HepG2 (cell line): ENCODE measurements around the gene IL32. TPM values are rescaled to one million over a fixed set of nuclear protein-coding genes. Genes with fewer than 3 reads are reported as not detected.
A peak's percentile ranks its signal among the peaks of the same experiment; 100 is the strongest.

Source experiments
- AHR ChIP-seq: IDR thresholded peaks from 2 replicates; pipeline ENCODE4 v1.6.1; 2018; ENCODE audit warnings: missing genetic modification reagents, missing compliant biosample characterization
- ATRX ChIP-seq: sonication (generic); formaldehyde crosslinking; IDR thresholded peaks from 2 replicates; pipeline ENCODE4 v1.4.0; 2020; ENCODE audit warnings: missing genetic modification reagents, borderline replicate concordance
- CREM ChIP-seq, 2 experiments: sonication (generic) in 1 of 2; formaldehyde crosslinking in 1 of 2; IDR thresholded peaks; 2 replicates each; pipeline versions ENCODE4 v1.4.0 to v1.6.1; 2016 to 2020; ENCODE audit warnings: antibody characterized with exemption in 1 of 2, mild to moderate bottlenecking in 1 of 2, missing genetic modification reagents in 1 of 2
- CSRNP2 ChIP-seq: sonication (generic); formaldehyde crosslinking; conservative IDR thresholded peaks from 2 replicates; pipeline ENCODE4 v1.8.0; 2022; ENCODE audit warnings: low read depth, missing genetic modification reagents
- FOXK2 ChIP-seq: fragments of 450-650 bp; IDR thresholded peaks from 2 replicates; pipeline ENCODE4 v1.6.1; 2016
- HMG20A ChIP-seq: IDR thresholded peaks from 2 replicates; pipeline ENCODE4 v1.6.1; 2016; ENCODE audit warnings: borderline replicate concordance
- HNRNPL ChIP-seq: fragments of 200-400 bp; formaldehyde crosslinking; IDR thresholded peaks from 2 replicates; pipeline ENCODE4 v1.6.1; 2017; ENCODE audit warnings: mild to moderate bottlenecking, low read depth, low read length
- KLF16 ChIP-seq, 2 experiments: sonication (generic) in 1 of 2; formaldehyde crosslinking in 1 of 2; IDR thresholded peaks; 2 replicates each; pipeline versions ENCODE4 v1.6.1 to v1.8.0; 2016 to 2023; ENCODE audit warnings: missing genetic modification reagents in 2 of 2, missing compliant biosample characterization in 1 of 2
- NR2F2 ChIP-seq: IDR thresholded peaks from 2 replicates; pipeline ENCODE4 v1.6.1; 2012; ENCODE audit warnings: low read depth, inconsistent platforms, borderline replicate concordance
- PCBP2 ChIP-seq: fragments of 200-400 bp; formaldehyde crosslinking; optimal IDR thresholded peaks from 2 replicates; pipeline ENCODE3; 2018; ENCODE audit warnings: low read length, low read depth; ENCODE audit not compliant: poor library complexity, severe bottlenecking
- RFXANK ChIP-seq: IDR thresholded peaks from 2 replicates; pipeline ENCODE4 v1.6.1; 2016
- TBL1XR1 ChIP-seq: fragments of 150-350 bp; IDR thresholded peaks from 2 replicates; pipeline ENCODE4 v1.6.1; 2014; ENCODE audit warnings: borderline replicate concordance, low read length; ENCODE audit not compliant: partially characterized antibody
- TCF7 ChIP-seq: sonication (generic); IDR thresholded peaks from 2 replicates; pipeline ENCODE4 v1.6.1; 2016; ENCODE audit warnings: antibody characterized with exemption, low read depth
- TFDP2 ChIP-seq: sonication (generic); formaldehyde crosslinking; IDR thresholded peaks from 2 replicates; pipeline ENCODE4 v1.4.0; 2020; ENCODE audit warnings: missing genetic modification reagents
- ZBED4 ChIP-seq: sonication (generic); formaldehyde crosslinking; IDR thresholded peaks from 2 replicates; pipeline ENCODE4 v1.4.0; 2020; ENCODE audit warnings: missing genetic modification reagents, borderline replicate concordance
- ZNF224 ChIP-seq: sonication (generic); formaldehyde crosslinking; IDR thresholded peaks from 2 replicates; pipeline ENCODE4 v1.5.0; 2020; ENCODE audit warnings: mild to moderate bottlenecking, missing genetic modification reagents
- ZNF264 ChIP-seq: sonication (generic); formaldehyde crosslinking; IDR thresholded peaks from 2 replicates; pipeline ENCODE4 v1.4.0; 2020; ENCODE audit warnings: missing genetic modification reagents
- ZNF335 ChIP-seq: sonication (generic); formaldehyde crosslinking; IDR thresholded peaks from 2 replicates; pipeline ENCODE4 v1.4.0; 2020; ENCODE audit warnings: missing genetic modification reagents
- ZNF350 ChIP-seq: sonication (generic); formaldehyde crosslinking; IDR thresholded peaks from 2 replicates; pipeline ENCODE4 v1.4.0; 2020; ENCODE audit warnings: mild to moderate bottlenecking, low read depth, missing genetic modification reagents, borderline replicate concordance
- ZSCAN31 ChIP-seq: sonication (generic); formaldehyde crosslinking; IDR thresholded peaks from 2 replicates; pipeline ENCODE4 v1.5.0; 2020; ENCODE audit warnings: low read depth, mild to moderate bottlenecking, missing genetic modification reagents
- polyA plus RNA-seq, 8 experiments: library from polyadenylated mRNA; depleted of rRNA in 3 of 8; stranded (reverse) in 7 of 8; unstranded in 1 of 8; fragments of >200 nt; fragmentation: Illumina TruSeq in 4 of 8; extraction: Trizol in 4 of 8; gene quantifications; 2 replicates each; pipeline versions ENCODE4 v1.2.1 to v1.2.3, GENCODE V29; 2011 to 2016; ENCODE audit warnings: low read depth in 4 of 8, missing spikeins in 1 of 8, mixed read lengths in 1 of 8; ENCODE audit not compliant: insufficient read depth in 1 of 8
- total RNA-seq, 5 experiments: library from RNA; depleted of rRNA; stranded (reverse); fragments of >200 nt; fragmentation: Illumina TruSeq; extraction: Trizol; gene quantifications; 2 replicates each; pipeline ENCODE4 v1.2.3, GENCODE V29; 2016; ENCODE audit warnings: low read depth in 1 of 5
- TF ChIP-seq, protein P1 (sequence below): sonication (generic); formaldehyde crosslinking; IDR thresholded peaks from 2 replicates; pipeline ENCODE4 v1.5.0; 2020; ENCODE audit warnings: missing genetic modification reagents
- TF ChIP-seq, protein P2 (sequence below): sonication (generic); formaldehyde crosslinking; IDR thresholded peaks from 2 replicates; pipeline ENCODE4 v1.4.0; 2020; ENCODE audit warnings: mild to moderate bottlenecking, missing genetic modification reagents

Gene IL32
- total and polyA plus RNA-seq, 2 of the 13 experiments (the other 11 are each of a cell fraction or from before 2014, with no cell fraction given), result 115 to 165 TPM

DNA sequence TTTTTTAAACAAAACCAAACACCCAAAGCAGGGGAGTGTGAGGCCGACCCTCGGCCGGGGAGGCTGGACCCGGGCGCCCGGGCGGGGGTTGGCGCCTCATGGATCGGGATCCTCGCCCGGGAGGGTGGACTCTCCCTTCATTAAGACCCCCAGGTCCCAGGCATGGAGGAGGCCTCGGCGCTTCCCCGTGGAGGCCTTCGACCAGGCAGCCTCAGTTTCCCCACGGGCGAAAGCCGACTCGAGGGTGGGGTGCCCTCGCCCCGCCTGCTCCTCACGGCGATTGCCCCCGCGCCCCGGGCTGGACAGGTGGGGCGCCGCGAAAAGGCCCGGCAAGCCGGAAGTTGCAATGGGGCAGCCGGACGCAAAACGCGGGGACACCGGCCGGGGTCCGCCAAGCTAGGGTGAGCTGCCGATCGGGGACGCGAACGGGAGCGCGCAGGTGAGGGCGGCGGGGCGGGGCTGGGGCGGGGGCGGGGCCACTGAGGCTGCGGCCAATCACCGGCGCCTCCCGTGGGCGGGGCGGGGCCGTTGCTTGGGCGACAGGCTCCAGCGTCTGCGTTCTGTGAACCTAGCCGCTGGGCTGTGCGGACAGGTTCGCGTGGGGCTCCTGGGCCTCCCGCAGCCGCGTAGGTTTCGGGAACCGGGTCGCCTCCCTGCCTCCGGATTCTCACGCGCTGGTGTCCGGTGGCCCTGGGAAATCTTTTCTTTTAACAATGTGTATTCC lies 40.9 kb downstream of the IL32 start (continued):
- TF ChIP-seq, protein P1, sequence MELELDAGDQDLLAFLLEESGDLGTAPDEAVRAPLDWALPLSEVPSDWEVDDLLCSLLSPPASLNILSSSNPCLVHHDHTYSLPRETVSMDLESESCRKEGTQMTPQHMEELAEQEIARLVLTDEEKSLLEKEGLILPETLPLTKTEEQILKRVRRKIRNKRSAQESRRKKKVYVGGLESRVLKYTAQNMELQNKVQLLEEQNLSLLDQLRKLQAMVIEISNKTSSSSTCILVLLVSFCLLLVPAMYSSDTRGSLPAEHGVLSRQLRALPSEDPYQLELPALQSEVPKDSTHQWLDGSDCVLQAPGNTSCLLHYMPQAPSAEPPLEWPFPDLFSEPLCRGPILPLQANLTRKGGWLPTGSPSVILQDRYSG (CRISPR knock-in tag), result no peak
- TF ChIP-seq ZNF224 (CRISPR knock-in tag) (no peak), ATRX (no peak), RFXANK (CRISPR knock-in tag) (no peak), CSRNP2 (CRISPR knock-in tag) (no peak), ZNF335 (CRISPR knock-in tag) (peak; percentile 51; the same call in 1 of the 2 replicates), TCF7 (peak; percentile 34; the same call in 1 of the 2 replicates), TFDP2 (CRISPR knock-in tag) (peak; percentile 55), TBL1XR1 (no peak), KLF16 (CRISPR knock-in tag; IDR thresholded peaks at IDR 0.05) (peak in 1 of 2 experiments; percentile 66; a peak in 1 of 4 replicates), ZNF350 (CRISPR knock-in tag) (peak; percentile 58; the same call in 1 of the 2 replicates), HNRNPL (no peak), NR2F2 (peak; percentile 44; the same call in 1 of the 2 replicates), FOXK2 (no peak), CREM (IDR thresholded peaks at IDR 0.05) (no peak), CREM (CRISPR knock-in tag; IDR thresholded peaks at IDR 0.05) (no peak), PCBP2 (no peak), ZSCAN31 (CRISPR knock-in tag) (0 out of 2 replicates have a peak, but pooled peaks have one; percentile 35), ZNF264 (CRISPR knock-in tag) (no peak), AHR (CRISPR knock-in tag) (peak; percentile 79; the same call in 1 of the 2 replicates), ZBED4 (peak; percentile 80; the same call in 1 of the 2 replicates), HMG20A (CRISPR knock-in tag) (no peak)
- TF ChIP-seq, protein P2, sequence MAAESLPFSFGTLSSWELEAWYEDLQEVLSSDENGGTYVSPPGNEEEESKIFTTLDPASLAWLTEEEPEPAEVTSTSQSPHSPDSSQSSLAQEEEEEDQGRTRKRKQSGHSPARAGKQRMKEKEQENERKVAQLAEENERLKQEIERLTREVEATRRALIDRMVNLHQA, result no peak
